ENCODE measurements around the gene TMEM209.

DNA sequence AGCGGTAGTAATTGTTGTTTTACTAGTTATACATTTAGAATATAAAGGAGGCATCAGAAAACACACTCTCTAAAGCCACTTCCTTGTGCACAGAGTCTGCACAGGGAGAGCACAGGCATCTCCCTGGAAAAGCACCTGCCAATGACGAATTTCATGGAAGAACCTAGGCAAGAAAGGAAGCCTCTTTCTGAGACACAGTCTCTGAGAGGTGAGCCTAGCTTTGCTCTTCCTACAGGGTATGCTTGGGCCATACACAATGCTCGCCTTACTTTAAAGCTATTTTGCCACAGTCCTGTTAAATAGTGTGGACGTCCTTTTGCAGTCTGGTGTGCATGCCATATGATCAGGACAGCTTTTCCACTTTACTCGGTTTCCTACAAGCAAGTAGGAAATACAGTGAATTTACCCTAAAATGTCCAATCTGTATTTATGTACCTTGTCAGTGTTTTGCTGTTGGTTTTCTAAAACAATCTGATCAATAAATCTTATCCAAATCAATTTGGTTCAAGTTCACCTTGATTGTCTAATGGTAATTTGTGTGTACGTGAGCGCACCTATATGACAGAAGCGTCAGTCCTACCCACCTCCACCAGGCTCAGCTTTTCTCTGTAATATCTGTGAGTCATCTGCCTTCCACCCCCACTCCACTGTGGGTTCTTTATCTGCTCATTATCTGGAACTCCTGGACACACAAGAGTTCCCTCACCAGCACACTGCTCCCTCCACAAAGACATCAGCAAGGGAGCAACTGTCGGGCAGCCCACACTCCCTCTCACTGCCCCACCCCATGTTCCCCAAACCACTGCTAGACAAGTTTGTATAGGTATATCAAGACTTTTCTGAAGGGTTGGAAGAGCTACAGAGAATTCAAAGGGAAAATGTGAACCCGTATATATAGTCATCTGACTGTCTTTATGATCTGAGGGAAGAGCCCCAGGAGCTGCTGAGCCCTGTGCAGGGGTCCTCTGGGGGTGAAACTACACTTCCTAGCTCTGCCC is 69.7 kb downstream of the TMEM209 start:
- no peak for TF ChIP-seq POLR2AphosphoS5 (IDR thresholded peaks at IDR 0.05; ENCODE audit: low read depth, low read length)
- no peak for TF ChIP-seq POLR2A (IDR thresholded peaks at IDR 0.05; ENCODE audit: low read depth, low read length)
